Ovary (tissue), 3 donors: ENCODE results near the gene TMEM126A.

ENCODE experiments used
- CTCF ChIP-seq, 3 donors: fragments of 450-650 bp in 2 of 3; fragments of 200-600 bp in 1 of 3; IDR thresholded peaks; one replicate each; pipeline versions ENCODE4 v1.5.1 to v1.8.0; 2016 to 2022; ENCODE audit warnings: antibody characterized with exemption in 3 of 3, mild to moderate bottlenecking in 1 of 3
- POLR2A ChIP-seq: fragments of 450-650 bp; IDR thresholded peaks from one replicate; pipeline ENCODE4 v1.6.1; 2017; ENCODE audit warnings: antibody characterized with exemption, mild to moderate bottlenecking, moderate library complexity
- donor health status: DM: no; HTN: no; CAD: no.

- no peak for TF ChIP-seq CTCF (IDR thresholded peaks at IDR 0.05)
- TF ChIP-seq POLR2A: no peak
Measured at GRCh38 chr11:85628771-85629341, 18.9 kb upstream of the TMEM126A start.
